Lower leg skin (tissue), 4 donors: ENCODE measurements around the gene EPC1. TPM values are rescaled to one million over a fixed set of nuclear protein-coding genes. Genes with fewer than 3 reads are reported as not detected.
"Not testable (repeated sequence)": the region's sequence is repeated elsewhere in the genome, so short reads cannot be mapped to it uniquely, and the experiment has no call there.

Experiments used
- DNase-seq, 2 donors: peaks; one replicate each; pipeline ENCODE4 v3.0.0-alpha.2; 2019; ENCODE audit warnings: low spot score in 2 of 2
- H3K4me3 ChIP-seq: fragments of 200-600 bp; sonication (generic); 2 replicates; pipeline ENCODE4 v1.5.1; 2017; ENCODE audit warnings: mild to moderate bottlenecking, low read depth; ENCODE audit not compliant: poor library complexity, severe bottlenecking
- CTCF ChIP-seq, 3 donors: fragments of 450-650 bp; IDR thresholded peaks; one replicate each; pipeline ENCODE4 v1.5.1; 2016; ENCODE audit warnings: antibody characterized with exemption in 3 of 3, mild to moderate bottlenecking in 3 of 3, moderate library complexity in 2 of 3
- POLR2A ChIP-seq, 2 donors: fragments of 450-650 bp; IDR thresholded peaks; one replicate each; pipeline ENCODE4 v1.6.1; 2016 to 2017; ENCODE audit warnings: antibody characterized with exemption in 2 of 2, mild to moderate bottlenecking in 1 of 2, moderate library complexity in 1 of 2
- WGBS, 2 donors: methylation state at CpG; one replicate each; pipeline ENCODE4 v1.1.5; 2018; 5-methylcytosine and 5-hydroxymethylcytosine counted together
- intact Hi-C: fragments of 100-400 bp; cut with DNase I; formaldehyde crosslinking; loops from one replicate; pipeline ENCODE4 v1.15.0; 2023; ENCODE audit warnings: low total_unique reads
- total RNA-seq, 4 donors: library from RNA; depleted of rRNA; stranded (reverse); fragments of >200 nt; gene quantifications; one replicate each; pipeline ENCODE4 v1.1.0, GENCODE V29; 2016

The EPC1 gene
- total RNA-seq, 4 donors from 2014 or later = 33.9 to 42.3 (median 36.8) TPM

DNA sequence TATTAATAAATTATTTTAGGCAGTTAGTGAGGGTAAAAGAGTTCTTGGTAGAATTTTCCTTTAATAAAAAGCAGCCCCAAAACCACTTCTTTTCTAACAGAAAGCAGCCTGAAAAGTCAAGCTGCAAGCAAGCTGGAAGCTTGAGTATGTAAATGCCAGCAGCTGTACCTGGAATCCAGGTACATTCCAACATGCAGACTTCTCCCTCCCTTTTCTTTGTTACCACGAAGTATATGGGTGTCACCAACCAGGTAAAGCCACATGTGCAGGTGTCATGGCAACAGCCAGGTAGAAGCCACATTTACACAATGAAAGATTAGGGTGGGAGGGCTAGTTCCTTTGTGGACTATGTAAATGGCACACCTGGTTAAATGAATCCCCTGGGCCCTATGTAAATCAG is 114.6 kb downstream of the EPC1 start:
- DNase-seq = no peak
- TF ChIP-seq POLR2A (IDR thresholded peaks at IDR 0.05) = no peak
- intact Hi-C loops = no loop called here
- no peak overlapping the region for H3K4me3 ChIP-seq
- 19 to 25% methylated on average over 1 of the region's 1 CpG for WGBS, 2 donors

DNA sequence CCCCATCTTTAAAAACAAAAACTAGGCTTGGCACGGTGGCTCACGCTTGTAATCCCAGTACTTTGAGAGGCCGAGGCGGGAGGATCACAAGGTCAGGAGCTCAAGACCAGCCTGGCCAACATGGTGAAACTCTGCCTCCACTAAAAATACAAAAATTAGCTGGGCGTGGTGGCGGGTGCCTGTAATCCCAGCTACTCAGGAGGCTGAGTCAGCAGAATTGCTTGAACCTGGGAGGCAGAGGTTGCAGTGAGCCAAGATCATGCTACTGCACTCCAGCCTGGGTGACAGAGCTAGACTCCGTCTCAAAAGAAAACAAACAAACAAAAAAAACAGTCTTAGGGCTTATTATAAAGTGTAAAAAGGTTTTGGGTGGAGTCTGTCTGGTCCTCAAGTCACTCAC is 117.2 kb downstream of the EPC1 start:
- DNase-seq, intact Hi-C loops, H3K4me3 ChIP-seq: not testable (repeated sequence)
- 90 to 95% methylated on average over 7 of the region's 7 CpGs for WGBS, 2 donors

- intact Hi-C loops = no loop called here
- TF ChIP-seq CTCF (IDR thresholded peaks at IDR 0.05) (no peak), POLR2A (IDR thresholded peaks at IDR 0.05) (no peak)
- WGBS, 2 donors = 68 to 79% methylated on average over 3 of the region's 3 CpGs
- no peak for DNase-seq
- H3K4me3 ChIP-seq = no peak overlapping the region
These were observed 117.8 kb downstream of the EPC1 start for GRCh38 chr10:32229170-32229569.

GRCh38 chr10:32227802-32228201 is 119.2 kb downstream of the EPC1 start:
- 56 to 89% methylated on average over 2 of the region's 2 CpGs for WGBS, 2 donors
- intact Hi-C loops = no loop called here
- DNase-seq = no peak
- no peak overlapping the region for H3K4me3 ChIP-seq
- TF ChIP-seq POLR2A (IDR thresholded peaks at IDR 0.05) (no peak), CTCF (IDR thresholded peaks at IDR 0.05) (no peak)

GRCh38 chr10:32226624-32227023 is 120.3 kb downstream of the EPC1 start:
- DNase-seq = no peak
- intact Hi-C loops = no loop called here
- no peak overlapping the region for H3K4me3 ChIP-seq
- TF ChIP-seq POLR2A (IDR thresholded peaks at IDR 0.05) (no peak), CTCF (IDR thresholded peaks at IDR 0.05) (no peak)
- WGBS, 2 donors = 100% methylated on average over 1 of the region's 1 CpG

DNA sequence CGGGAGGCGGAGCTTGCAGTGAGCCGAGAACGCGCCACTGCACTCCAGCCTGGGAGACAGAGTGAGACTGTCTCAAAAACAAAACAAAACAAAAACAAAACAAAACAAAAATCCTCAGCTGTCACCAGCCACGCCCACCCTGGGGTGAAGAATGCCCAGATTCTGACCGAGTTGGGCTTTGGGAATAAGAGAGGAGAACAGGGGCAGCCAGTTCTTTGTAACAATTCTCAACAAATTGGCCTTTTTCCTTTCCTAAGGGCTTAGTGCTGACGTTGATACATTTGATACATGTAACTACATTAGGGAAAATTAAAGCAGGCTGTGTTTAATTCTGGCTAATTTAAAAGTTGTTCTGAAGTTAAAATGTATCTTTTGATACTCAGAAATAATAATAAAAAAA is 121.0 kb downstream of the EPC1 start:
- no peak overlapping the region for H3K4me3 ChIP-seq
- no peak for DNase-seq
- intact Hi-C loops = no loop called here
- WGBS, 2 donors = 54 to 60% methylated on average over 8 of the region's 8 CpGs
- TF ChIP-seq POLR2A (IDR thresholded peaks at IDR 0.05) (no peak), CTCF (IDR thresholded peaks at IDR 0.05) (no peak)

GRCh38 chr10:32222376-32222775 is 124.6 kb downstream of the EPC1 start:
- H3K4me3 ChIP-seq, intact Hi-C loops, DNase-seq: not testable (repeated sequence)
- 54 to 59% methylated on average over 4 of the region's 4 CpGs for WGBS, 2 donors

DNA sequence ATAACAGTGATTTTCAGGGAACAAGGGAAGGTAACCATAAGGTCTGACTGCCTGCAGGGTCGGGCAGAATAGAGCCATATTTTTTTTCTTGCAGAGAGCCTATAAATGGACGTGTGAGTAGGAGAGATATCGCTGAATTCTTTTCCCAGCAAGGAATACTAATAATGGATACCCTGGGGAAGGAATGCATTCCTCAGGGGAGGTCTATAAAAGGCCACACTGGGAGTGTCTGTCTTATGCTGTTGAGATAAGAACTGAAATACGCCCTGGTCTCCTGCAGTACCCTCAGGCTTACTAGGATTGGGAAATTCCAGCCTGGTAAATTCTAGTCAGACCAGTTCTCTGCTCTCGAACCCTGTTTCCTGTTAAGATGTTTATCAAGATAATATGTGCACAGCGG is 127.8 kb downstream of the EPC1 start:
- 53 to 61% methylated on average over 6 of the region's 6 CpGs for WGBS, 2 donors
- DNase-seq, intact Hi-C loops, H3K4me3 ChIP-seq: not testable (repeated sequence)

DNA sequence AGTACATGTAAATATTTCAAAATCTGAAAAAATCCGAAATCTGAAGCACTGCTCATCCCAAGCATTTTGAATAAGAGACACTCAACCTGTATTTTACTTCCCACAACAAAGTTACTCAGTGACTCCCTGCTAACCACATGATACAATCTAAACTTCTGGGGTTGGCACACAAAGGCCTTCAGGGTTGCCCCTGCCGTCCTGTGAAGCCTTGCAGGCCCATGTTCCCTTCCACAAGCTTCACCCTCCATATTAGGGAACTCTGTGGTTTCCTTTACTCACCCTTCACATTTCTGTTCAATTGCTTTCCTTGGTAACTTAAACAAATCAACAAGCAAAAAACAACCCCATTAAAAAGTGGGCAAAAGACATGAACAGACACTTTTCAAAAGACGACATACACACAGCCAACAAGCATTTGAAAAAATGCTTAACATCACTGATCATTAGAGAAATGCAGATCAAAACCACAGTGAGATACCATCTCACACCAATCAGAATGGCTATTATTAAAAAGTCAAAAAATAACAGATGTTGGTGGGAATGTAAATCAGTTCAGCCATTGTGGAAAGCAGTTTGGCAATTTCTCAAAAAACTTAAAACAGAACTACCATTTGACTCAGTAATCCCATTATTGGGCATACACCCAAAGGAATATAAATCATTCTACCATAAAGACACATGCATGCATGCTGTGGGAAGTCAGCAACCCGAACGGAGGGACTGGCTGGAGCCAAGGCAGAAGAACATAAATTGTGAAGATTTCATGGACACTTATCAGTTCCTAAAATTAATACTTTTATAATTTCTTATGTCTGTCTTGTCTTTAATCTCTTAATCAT is 128.5 kb downstream of the EPC1 start:
- intact Hi-C loops = not testable (repeated sequence)

More for the DNA sequence above, 128.5 kb downstream of the EPC1 start:
- DNase-seq, H3K4me3 ChIP-seq: not testable (repeated sequence)
- WGBS, 2 donors = 41 to 46% methylated on average over 5 of the region's 5 CpGs
